T-helper 2 cell treated with Interferon-gamma antibody and Interleukin-4, amounts not matched to agents 5 μg/mL and 100 μg/mL, for 36 hours (primary cell): ENCODE data around the gene SAMHD1.
"Not testable (repeated sequence)": the region's sequence is repeated elsewhere in the genome, so short reads cannot be mapped to it uniquely, and the experiment has no call there.

ENCODE experiments used
- DNase-seq: peaks from one replicate; pipeline ENCODE4 v3.0.0; 2021; ENCODE audit warnings: low spot score
- H3K27ac Mint-ChIP-seq: one replicate; pipeline ENCODE4 v1.8.0; 2021; ENCODE audit warnings: mild to moderate bottlenecking, mixed read lengths
- H3K27me3 Mint-ChIP-seq: one replicate; pipeline ENCODE4 v1.8.0; 2021; ENCODE audit warnings: low read depth, mixed read lengths
- H3K36me3 Mint-ChIP-seq: one replicate; pipeline ENCODE4 v1.8.0; 2021; ENCODE audit warnings: low read depth, mixed read lengths
- H3K4me1 Mint-ChIP-seq: one replicate; pipeline ENCODE4 v1.8.0; 2021; ENCODE audit warnings: low read depth, mixed read lengths
- H3K4me3 Mint-ChIP-seq: one replicate; pipeline ENCODE4 v1.8.0; 2022; ENCODE audit warnings: mild to moderate bottlenecking, moderate library complexity, mixed read lengths
- H3K9me3 Mint-ChIP-seq: one replicate; pipeline ENCODE4 v1.8.0; 2021; ENCODE audit warnings: mixed read lengths

The SAMHD1 gene

GRCh38 chr20:36885356-36885755, 66.2 kb downstream of the SAMHD1 start:
- H3K36me3 Mint-ChIP-seq, result peaks cover 17% of the 10 kb centered on the region
- H3K4me1 Mint-ChIP-seq, result peaks cover 6% of the 10 kb centered on the region
- H3K27me3 Mint-ChIP-seq, result no peaks in the 10 kb centered on the region
- no peak overlapping the region for H3K27ac Mint-ChIP-seq
- DNase-seq, result no peak
- H3K4me3 Mint-ChIP-seq, result no peak overlapping the region
- no peaks in the 10 kb centered on the region for H3K9me3 Mint-ChIP-seq

DNA sequence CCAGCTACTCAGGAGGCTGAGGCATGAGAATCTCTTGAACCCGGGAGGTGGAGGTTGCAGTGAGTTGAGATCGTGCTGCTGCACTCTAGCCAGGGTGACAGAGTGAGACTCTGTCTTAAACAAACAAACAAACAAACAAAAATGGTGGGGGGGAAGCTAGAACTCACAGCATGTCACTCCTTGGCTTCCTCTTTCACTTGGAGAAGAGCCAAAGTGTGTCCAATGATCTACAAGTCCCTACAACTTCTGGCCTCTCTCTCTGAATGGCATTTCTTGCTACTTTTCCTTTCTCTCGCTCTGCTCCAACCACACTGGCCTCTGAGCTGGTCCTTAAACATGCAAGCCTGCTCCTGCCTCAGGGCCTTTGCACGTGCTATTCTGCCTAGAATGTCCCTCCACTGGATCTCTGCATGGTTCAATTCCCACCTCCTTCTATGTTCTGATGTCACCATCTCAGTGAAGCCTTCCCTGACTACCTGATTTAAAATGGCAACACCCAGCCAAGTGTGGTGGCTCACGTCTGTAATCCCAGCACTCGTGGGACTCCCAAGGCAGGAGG, 67.5 kb downstream of the SAMHD1 start:
- Mint-ChIP-seq H3K9me3 (no peaks in the 10 kb centered on the region), H3K4me3 (no peak overlapping the region), H3K36me3 (peaks cover 8% of the 10 kb centered on the region), H3K27ac (no peak overlapping the region), H3K27me3 (no peaks in the 10 kb centered on the region), H3K4me1 (peaks cover 6% of the 10 kb centered on the region)
- no peak for DNase-seq

GRCh38 chr20:36881888-36882287, 69.6 kb downstream of the SAMHD1 start:
- H3K27ac Mint-ChIP-seq, result no peak overlapping the region
- peaks cover 3% of the 10 kb centered on the region for H3K4me1 Mint-ChIP-seq
- H3K9me3 Mint-ChIP-seq, result no peaks in the 10 kb centered on the region
- DNase-seq, result no peak
- H3K4me3 Mint-ChIP-seq, result no peak overlapping the region
- H3K27me3 Mint-ChIP-seq, result no peaks in the 10 kb centered on the region
- peaks cover 7% of the 10 kb centered on the region for H3K36me3 Mint-ChIP-seq

GRCh38 chr20:36881331-36881730, 70.2 kb downstream of the SAMHD1 start:
- no peak for DNase-seq
- H3K4me3 Mint-ChIP-seq, result no peak overlapping the region
- H3K27ac Mint-ChIP-seq, result no peak overlapping the region
- H3K27me3 Mint-ChIP-seq, result no peaks in the 10 kb centered on the region
- peaks cover 1% of the 10 kb centered on the region for H3K36me3 Mint-ChIP-seq
- H3K4me1 Mint-ChIP-seq, result no peaks in the 10 kb centered on the region
- H3K9me3 Mint-ChIP-seq, result no peaks in the 10 kb centered on the region

DNA sequence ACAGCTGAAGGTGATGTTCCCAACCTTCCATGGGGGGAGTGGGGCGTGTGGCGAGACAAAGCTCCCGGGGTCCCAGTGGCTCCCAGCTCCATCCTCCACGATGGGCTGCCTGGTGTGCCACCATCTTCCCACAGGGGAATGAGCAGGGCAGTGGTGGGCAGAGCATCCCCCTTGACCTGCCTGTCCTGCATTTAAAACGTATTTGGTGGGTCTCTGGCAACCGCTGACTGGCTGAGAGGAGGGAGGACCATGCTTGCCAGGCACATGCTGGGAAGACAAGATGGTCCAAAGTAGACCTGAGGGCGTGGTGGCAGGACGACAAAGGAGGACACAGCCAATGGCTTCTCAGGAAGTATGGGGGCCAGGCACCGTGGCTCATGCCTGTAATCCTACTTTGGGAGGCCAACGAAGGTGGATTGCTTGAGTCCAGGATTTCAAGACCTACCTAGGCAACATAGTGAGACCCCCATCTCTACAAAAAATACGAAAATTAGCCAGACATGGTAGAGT, 70.7 kb downstream of the SAMHD1 start:
- Mint-ChIP-seq H3K27me3 (no peaks in the 10 kb centered on the region), H3K36me3 (no peaks in the 10 kb centered on the region), H3K4me3 (no peak overlapping the region), H3K27ac (no peak overlapping the region), H3K9me3 (no peaks in the 10 kb centered on the region), H3K4me1 (no peaks in the 10 kb centered on the region)
- DNase-seq, result no peak

- no peak overlapping the region for H3K27ac Mint-ChIP-seq
- H3K36me3 Mint-ChIP-seq, result no peaks in the 10 kb centered on the region
- H3K9me3 Mint-ChIP-seq, result no peaks in the 10 kb centered on the region
- no peak overlapping the region for H3K4me3 Mint-ChIP-seq
- no peaks in the 10 kb centered on the region for H3K4me1 Mint-ChIP-seq
- no peak for DNase-seq
- no peaks in the 10 kb centered on the region for H3K27me3 Mint-ChIP-seq
Measured at GRCh38 chr20:36878941-36879340, 72.6 kb downstream of the SAMHD1 start.

- Mint-ChIP-seq H3K36me3 (no peaks in the 10 kb centered on the region), H3K9me3 (no peaks in the 10 kb centered on the region), H3K4me3 (no peak overlapping the region), H3K27ac (no peak overlapping the region), H3K27me3 (no peaks in the 10 kb centered on the region), H3K4me1 (no peaks in the 10 kb centered on the region)
- DNase-seq, result no peak
Measured at GRCh38 chr20:36876473-36876833, 75.1 kb downstream of the SAMHD1 start.

DNA sequence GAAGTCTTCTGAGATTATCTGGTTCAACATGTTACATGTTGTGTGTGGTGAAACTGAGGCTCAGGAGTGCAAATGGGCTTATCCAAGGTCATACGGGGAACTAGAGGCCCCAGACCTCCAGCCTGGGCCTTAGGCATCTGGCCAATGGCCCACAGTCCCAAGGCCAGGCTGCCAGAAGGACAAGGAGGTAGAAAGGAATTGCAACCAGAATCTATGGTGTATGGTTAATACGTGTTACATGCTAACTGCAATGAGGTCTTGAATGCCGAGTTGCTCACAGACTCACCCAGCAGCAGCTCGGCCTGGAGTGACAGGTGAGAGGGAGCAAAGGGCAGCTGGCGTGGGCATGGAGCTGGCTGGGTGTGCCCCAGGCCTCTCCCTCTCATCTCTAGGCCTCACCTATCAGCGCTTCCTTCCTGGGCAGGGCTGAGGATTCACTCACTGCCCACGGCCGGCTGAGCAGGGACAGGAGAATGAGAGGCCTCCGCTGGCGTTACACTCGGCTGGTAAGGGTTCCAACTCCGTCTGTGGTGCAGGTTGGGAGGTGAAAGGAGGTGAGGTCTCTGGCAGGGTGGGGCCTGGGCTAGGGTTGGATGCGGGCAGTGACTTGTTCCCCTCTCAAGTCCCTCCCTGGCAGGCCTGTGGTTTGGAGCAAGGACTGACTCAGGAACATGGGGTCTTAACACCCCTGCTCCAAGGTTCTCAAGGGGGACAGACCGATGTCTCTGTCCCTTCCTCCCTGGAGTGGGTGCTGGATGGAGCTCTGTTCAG, 75.6 kb downstream of the SAMHD1 start, which contains the start of gene TLDC2:
TLDC2 (plus strand) TSS at position 437 of the 771 bp plus-strand sequence; CDS start at position 474, 37 bp downstream.
- no peaks in the 10 kb centered on the region for H3K9me3 Mint-ChIP-seq
- no peak within 1 kb of the TSS for H3K27ac Mint-ChIP-seq
- H3K4me3 Mint-ChIP-seq, result no peak within 1 kb of the TSS
- DNase-seq, result no peak
- no peaks in the 10 kb centered on the region for H3K36me3 Mint-ChIP-seq
- H3K4me1 Mint-ChIP-seq, result no peaks in the 10 kb centered on the region
- H3K27me3 Mint-ChIP-seq, result no peaks in the 10 kb centered on the region

DNA sequence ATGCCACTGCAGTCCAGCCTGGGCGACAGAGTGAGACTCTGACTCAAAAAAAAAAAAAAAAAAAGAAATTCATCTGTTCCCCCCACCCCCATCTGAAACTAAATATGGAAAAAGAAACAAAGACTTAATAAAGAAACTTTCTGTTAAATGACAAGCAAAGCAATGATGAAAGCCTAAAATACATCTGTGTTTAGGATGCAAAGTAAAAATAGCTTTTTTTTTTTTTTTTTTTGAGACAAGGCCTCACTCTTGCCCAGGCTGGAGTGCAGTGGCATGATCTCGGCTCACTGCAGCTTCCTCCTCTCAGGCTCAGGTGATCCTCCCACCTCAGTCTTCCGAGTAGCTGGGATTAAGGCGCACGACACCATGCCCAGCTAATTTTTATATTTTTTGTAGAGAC, 76.4 kb downstream of the SAMHD1 start:
- DNase-seq, H3K36me3 Mint-ChIP-seq, H3K4me3 Mint-ChIP-seq, H3K9me3 Mint-ChIP-seq, H3K4me1 Mint-ChIP-seq, H3K27me3 Mint-ChIP-seq, H3K27ac Mint-ChIP-seq: not testable (repeated sequence)

DNA sequence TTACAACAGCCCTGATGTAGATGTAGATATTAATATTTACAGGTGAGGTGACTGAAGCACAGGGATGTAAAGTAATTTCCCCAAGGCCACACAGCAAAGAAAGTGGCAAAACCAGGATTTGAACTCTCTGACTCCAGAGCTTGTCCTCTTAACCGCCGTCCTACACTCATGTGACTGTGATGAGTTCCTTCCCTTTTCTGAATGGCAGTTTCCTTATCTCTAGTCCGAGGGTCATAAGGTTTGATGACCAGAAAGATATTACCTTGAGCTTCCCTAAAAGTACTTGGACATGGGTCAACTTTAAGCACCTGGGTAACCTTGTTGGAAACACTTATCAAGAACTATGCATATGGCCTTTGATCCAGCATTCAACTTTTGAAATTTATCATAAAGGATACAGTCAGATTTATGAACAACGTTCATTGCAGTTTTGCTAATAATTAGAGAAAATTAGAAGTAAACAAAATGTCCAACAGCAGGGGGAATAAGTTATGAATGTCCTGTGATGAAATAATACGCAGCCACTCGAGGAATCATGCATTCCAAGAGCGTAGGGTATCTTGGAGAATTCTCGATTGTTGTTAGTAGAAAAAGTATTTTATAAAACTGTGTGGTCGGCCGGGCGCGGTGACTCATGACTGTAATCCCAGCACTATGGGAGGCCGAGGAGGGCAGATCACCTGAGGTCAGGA, 77.9 kb downstream of the SAMHD1 start:
- Mint-ChIP-seq H3K36me3 (no peaks in the 10 kb centered on the region), H3K27me3 (no peaks in the 10 kb centered on the region), H3K4me3 (no peak overlapping the region), H3K9me3 (no peaks in the 10 kb centered on the region), H3K27ac (no peak overlapping the region), H3K4me1 (no peaks in the 10 kb centered on the region)
- no peak for DNase-seq

GRCh38 chr20:36872852-36873251, 78.7 kb downstream of the SAMHD1 start:
- no peak overlapping the region for H3K4me3 Mint-ChIP-seq
- H3K27me3 Mint-ChIP-seq, result no peaks in the 10 kb centered on the region

GRCh38 chr20:36871640-36872570, 79.6 kb downstream of the SAMHD1 start:
- DNase-seq, result no peak
- Mint-ChIP-seq H3K9me3 (no peaks in the 10 kb centered on the region), H3K27me3 (peaks cover 4% of the 10 kb centered on the region), H3K4me3 (no peak overlapping the region), H3K36me3 (no peaks in the 10 kb centered on the region), H3K4me1 (no peaks in the 10 kb centered on the region), H3K27ac (no peak overlapping the region)

More at GRCh38 chr20:36872852-36873251, 78.7 kb downstream of the SAMHD1 start:
- Mint-ChIP-seq H3K36me3 (no peaks in the 10 kb centered on the region), H3K27ac (no peak overlapping the region), H3K9me3 (no peaks in the 10 kb centered on the region), H3K4me1 (no peaks in the 10 kb centered on the region)
- no peak for DNase-seq

DNA sequence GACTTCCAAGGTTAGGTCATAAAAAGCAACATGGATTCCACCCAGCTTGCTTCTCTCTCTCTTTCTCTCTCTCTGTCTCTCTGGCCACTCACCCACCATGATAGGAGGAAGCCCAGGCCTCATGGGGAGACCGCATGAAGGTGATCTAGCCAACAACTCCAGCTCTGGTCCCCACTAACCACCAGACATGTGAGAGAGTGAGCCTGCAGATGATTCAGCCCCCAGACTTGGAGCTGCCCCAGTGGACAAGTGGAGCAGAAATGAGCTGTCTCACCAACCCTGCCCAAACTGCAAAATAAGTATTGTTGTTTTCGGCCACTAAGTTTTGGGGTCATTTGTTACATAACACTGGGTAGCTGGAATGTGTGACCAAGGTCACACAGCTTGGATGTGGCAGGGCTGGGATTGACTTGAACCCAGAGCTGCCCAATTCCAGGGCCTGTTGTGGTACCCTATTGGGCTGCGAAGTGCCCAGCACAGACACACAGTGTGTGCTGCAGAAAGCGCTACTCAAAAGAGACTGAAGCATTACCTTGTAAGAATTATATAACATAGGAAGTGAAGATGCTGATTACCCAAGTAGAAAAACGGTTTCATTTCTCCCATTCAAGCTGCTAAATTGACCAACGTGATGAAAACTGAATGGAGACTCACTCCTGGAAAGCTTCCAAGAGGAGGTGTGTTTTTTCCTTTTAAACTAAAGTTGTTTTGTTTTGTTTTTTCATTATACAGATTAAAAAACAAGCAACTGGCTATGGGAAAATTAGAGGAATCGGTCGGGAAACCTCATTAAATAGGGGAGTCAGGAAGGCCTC, 84.6 kb downstream of the SAMHD1 start:
- Mint-ChIP-seq H3K4me1 (peaks cover 6% of the 10 kb centered on the region), H3K27me3 (peaks cover 30% of the 10 kb centered on the region), H3K36me3 (no peaks in the 10 kb centered on the region), H3K27ac (no peak overlapping the region), H3K9me3 (no peaks in the 10 kb centered on the region), H3K4me3 (no peak overlapping the region)
- no peak for DNase-seq
